HG03342 (cell line): Measurements from ENCODE around the gene HOXA11.

Source experiments
- ATAC-seq: cut with Tn5 transposase; IDR thresholded peaks from one replicate; pipeline ENCODE4 v1.9.1; 2021; ENCODE audit warnings: mild to moderate bottlenecking, moderate library complexity; ENCODE audit not compliant: unreplicated experiment

Gene HOXA11

DNA sequence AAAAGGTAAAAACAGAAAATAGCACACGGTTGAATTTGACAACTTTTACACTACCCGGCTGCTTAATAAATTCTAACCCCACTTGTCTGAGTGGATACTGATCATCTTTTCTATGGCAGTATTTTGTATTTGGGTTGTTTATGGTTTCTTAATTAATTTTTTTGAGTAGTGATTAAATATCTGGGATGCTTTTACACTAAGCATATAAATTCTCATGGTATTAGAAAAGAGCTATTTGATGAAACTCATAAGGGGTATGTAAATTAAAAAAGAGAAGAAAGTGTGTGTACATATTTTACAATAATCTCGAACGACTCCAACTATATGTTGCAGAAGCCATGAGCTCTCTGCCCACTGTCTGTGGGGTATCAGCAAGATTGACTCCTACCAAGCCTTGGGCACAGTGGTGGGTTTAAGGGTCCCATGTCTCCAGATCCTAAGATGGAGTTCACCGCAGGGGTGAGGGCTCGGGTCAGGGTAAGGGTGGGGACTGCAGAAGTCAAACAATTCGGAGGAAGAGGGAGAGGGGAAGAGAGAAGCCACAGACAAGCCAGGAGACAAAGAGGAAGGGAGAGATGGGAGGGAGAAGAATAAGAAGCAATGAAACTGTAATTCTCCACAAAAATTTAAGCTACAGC is 22.4 kb upstream of the HOXA11 start:
- no peak for ATAC-seq

DNA sequence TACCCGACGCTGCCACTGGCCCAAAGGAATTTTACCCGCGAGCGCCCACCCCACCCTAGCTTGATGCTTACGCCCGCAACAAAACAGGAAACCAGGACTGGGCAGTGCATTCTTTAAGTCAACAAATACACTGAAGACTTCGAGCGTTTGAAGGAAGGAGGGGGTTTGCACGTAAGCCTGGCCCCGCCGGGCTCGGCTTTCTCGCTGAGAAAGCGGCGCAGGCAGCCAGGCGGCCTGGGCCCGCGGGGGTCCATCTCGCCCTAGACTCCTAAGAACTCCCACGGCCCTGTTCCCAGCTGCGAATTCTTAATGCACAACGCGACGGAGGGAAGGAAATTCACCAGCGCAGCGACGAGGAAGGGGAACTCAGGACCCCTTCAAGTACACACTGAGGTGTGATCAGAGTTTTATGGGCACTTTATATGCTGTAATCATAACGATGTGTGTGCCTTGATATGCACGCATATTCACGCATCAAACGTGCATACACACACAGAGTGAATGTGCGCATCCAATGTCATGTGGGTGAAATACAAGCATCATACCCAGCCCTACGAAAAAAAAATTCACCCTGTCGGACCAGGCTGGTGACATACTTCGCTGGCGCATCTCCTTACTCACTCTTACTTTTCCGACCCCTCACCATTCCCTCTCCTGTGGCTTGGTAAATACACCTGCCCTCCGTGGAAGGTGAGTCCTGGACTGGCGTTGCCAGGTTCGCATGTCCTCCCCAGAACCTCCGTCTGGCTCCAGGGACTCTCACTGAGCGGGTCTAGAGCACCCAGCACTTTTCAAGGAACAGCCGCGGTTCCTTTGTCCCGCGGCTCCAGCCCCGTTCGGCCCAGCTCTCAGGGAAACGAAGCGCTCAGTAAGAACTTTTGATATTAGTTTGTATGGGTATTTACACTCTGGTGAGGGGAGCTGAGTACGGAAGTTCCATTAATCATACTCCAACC is 20.6 kb upstream of the HOXA11 start:
- no peak for ATAC-seq

DNA sequence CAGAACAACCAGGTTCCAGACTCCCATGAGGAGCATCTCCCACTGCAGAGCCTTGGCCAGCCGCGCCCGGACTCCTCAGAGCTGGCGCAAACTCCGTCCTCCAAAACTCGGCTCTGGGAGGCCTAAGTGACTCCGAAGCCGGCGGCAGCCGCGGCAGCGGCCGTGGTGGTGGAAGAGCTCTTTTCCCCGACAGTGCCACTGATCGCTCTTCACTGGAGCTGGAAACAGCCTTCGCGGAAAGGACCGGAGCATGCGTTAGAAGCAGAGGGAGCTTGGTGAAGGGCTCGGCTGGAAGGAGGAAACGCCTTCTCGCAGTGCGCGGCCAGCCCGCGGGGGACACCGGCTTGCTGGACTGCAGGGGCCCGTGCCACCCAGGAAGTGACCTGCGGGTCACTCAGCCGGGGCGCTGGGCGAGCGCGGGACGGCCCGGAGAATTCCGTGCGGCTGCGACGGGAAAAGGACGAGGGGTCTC is 19.9 kb upstream of the HOXA11 start:
- ATAC-seq, result no peak

DNA sequence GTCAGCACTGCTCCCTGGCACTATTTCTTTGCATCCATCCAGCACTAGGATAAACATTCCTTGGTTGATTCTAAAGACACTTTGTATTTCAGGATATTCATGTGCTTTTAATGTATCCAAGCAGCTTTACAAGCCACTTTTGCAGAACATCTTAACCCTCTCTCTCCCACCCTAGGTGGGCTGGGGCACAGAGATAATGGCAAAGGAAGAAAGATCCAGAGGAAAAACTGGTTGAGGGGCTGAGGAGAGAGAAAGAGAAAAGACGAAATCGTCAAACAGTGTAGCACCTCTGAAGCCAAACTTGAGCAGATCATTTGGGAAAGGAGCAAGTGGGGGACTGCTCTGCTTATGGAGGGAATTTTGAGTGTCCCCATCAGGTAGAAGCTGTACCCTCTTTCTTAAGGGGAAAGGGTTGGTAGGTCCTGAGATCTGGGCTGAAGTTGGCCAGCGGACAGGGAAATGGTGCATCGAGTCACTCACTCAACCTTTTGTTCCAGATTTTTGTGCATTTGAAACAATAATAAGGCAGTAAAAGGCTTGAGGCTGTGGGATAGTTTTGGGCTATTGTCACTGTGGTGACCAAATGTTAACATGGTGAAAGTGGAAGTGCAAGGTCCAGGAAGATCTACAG is 19.0 kb upstream of the HOXA11 start:
- ATAC-seq, result no peak

DNA sequence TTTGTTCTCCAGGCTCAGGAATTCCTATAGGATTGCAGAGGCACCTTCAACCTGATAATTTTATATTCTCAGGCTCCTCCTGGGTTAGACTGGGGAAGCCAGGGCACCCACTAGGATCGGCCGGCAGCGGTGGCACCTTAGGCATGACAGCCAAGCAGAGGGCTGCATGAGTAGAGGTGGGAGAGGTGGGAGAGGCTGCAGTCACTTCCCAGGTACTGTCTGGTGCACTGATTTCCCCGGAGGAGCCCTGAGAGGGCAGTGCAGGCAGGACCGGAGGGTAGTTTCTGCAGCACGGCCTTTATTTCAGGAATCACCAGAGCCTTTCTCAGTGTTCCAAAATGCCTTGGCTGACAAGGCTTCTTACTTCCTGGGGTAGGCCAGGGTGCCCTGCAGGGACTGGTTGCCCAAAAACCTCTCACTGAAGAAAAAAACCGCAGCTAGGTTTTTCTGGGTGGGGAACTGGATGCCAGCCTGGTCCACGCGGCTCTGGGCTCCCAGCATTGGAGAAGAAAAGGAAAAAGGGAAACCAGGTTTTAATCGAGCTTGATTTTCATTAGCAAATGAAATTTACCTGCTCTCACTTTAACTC is 18.4 kb upstream of the HOXA11 start:
- no peak for ATAC-seq

DNA sequence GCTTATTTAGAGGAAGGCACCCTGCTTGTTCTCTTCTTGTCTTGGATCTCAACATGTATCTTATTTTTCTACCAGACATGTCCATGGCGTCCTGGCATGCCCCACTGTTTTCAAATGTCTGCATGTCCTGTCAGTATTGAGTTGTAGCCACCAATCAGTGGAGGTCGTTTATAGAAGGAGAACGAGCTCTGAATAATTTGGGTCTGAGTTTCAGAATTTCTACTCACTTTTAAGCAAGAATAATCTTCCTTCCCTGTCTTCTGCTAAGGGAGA is 17.8 kb upstream of the HOXA11 start:
- no peak for ATAC-seq

DNA sequence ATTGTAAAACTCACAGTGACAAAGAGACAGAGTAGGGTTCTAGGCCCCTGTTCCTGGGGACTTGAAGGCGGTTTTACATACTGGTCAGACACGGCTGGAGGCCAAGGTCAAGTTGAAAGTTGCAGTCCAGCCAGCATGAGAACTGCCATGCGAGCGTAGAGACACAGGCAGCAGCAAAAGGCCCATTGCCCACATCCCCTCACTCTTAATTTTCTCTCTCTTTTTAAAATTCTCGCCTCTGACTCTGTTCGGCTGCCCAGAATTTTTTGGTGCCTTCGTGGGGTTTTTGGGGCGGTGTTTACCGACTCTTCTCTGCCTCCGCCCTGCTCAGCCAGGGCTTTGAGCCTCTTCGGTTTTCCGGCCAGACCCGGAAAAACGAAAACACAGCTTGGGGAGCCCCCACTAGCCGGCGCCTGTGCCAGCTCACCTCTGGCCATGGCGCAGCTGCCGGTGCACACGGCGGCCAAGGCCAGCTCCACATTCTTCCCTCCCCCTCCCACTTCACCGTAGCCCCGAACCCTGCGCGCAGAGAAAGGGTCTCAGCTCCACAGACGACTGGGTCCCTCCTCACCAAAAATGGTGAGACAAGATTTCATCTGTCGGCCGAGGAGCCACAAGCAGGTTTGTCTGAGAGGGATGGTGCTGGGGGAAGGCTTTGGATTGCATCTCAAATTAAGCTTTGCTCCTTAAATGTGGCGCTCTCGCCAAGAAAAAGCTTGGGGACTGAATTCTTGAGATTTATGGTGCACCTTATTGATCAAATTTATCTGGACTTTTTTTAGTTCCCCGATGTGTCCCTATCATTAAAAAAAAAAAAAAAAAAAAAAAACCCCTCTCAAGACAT is 17.2 kb upstream of the HOXA11 start:
- ATAC-seq, result no peak

DNA sequence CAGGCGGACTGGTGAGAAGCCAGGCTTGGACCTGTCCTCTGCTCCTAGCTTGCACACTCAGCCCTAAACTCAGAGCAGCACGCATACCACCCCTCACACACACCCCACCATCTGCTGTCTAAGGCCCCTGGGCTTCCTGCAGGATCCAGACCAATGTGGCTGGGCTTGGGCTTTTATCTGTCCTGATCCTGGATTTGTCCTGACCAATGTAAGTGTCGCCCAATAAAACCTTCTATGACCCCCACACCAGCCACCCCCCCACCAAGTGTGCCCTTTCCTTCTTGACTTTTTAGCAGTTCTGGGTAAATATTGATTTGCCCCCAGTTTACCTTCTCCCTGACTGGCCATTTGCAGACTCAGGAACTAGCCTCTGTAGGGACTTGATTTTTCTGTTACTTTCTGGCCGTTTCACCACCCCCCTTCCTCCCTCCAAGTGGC is 16.6 kb upstream of the HOXA11 start:
- no peak for ATAC-seq

DNA sequence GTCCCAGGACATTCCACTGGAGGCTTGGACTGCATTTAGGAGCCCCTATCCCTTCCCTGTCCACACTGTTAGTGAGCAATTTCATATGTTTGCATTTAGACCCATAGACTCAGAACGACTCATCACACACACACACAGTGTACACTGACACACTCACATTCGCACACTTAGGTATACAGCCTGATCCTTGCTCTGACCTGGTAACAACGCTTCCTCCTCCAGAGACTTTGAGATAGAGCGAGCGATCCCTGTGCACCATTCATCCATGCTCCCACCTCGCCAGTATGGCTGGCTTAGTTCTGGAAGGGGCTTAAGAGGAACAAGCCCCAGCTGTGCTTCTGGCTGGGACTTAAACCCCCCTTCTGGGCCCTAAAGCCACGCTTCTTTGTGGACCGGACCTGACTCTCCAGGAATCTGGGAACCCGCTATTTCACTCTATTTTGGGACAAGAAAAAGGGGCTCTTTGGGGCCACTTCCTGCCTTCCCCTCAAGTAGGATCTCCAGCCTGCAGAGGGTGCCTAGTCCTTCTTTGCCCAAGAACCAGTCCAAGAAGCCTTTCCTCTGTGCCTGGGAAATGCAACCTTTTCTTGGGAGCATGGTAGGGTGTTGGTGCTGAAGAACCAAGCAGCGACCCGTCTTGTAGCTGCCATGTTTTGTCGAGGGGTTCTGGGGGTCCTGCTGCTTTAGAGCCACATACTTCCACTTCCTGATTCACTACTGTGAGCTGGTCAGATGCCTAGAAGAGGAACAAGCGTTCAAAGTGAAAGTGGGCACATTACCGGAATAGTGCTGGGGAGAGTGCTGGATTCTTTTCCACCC is 15.9 kb upstream of the HOXA11 start:
- no peak for ATAC-seq

DNA sequence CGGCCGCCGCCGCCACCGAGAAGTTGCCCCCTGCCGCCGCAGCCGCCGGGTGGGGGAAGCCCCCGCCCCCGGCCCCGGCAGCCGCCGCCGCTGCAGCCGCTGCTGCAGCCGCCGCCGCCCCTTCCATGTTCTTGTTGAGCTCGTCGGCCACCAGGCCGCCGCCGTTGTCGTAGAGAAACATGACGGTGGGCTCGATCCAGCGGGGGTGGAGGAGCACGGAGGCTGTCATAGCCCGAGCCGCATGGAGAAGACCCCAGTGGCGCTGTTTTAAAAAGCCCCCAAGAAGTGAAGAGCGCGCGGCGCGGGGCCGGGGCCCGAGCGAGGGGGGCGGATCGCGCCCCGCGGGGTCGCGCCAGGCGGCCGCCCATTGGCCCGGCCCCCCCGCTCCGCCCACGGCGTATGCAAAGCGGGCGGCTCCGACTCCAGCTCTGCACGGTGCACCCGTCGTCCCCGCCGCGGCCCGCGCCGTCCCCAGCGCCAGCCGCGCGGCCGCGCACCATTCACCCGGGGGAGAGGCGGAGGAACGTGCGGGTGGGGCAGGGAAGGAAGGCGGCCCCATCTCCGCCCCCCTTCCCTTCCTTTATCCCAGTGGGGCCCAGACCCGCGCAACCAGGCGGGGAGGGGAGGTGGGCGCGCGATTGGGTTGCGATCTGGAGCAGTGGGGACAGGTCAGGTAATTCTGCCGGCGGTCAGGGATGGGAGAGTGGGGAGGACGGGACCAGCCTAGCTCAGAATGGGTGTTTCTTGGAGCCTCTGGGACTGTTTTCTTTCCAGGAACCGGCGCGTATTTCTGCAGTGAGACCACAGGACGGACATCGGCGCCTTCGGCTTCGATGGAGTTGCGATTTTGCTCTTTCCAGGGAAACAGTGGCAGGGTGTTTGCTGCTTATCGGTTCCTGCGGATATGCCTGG is 15.1 kb upstream of the HOXA11 start, which contains the start of gene HOXA13:
HOXA13 (minus strand) TSS at position 243 of the 912 bp plus-strand sequence; CDS start at position 229, 14 bp downstream.
- ATAC-seq, result no peak

DNA sequence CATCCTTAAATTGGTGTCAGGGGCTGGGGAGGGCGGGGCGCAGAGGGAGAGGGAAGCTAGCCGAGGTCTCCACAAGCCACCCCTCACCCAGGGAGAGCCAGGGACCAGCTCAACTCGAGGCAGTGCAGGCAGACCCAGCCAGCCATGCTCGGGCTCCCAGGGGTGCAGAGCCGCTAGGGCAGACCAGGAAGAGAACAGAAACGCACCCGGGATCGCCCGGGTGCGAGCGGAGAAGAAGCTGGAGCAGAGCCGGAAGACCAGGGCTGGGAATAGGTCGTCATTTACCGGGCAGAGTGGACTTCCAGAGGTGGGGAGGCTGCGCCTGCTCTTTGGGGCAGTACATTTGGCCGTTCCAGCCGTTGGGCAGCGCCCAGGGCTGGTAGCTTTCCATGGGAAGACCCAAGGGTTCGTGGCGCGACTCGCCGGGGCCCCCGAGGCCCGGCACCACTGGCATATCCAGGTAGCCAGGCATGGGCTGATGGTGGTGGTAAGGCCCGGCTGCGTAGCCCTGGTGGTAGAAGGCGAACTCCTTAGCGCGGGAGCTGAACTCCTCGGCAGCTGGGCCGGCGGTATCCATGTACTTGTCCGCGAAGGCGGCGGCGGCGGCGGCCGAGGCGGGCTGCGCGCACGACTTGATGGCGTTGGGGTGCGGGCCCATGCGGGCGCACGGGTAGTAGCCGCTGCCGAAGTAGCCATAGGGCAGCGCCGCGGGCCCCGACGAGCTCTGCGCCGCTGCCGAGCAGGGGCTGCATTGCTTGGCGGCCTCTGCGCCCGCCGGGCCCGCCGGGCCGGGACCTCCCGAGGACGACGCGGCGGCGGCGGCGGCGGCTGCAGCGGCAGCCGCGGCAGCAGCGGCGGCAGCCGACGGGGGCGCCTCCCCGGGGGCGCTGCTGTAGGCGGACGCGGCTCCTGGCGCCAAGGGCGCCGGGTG is 14.1 kb upstream of the HOXA11 start:
- no peak for ATAC-seq

DNA sequence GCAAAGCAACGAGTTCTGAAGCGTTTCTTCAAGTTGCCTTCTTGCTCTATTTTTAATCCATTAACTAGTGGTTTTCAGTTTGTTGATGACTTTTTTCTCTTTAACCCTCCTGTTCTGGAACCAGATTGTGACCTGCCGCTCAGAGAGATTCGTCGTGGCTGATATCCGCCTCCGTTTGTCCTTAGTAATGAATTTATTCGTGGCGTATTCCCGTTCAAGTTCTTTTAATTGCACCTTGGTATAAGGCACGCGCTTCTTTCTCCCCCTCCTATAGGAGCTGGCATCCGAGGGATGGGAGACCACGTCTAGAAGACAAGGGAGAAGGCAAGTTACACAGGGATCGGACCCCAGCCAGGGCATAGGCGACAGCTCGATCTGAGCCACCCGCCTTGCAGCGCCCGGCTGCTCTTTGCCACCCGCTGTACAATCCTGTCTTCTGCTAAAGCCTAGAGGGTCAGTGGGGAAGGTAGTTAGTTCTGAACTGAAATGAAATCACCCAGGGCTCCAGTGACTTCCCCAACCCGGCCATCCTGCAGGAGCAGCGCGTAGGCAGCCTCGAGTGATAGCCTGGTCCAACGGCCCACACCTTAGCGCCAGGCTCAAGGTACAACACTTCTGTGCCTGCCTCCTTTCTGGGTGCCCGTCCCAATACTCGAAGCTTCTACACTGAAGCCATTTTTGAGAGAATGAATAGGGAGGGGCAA is 13.3 kb upstream of the HOXA11 start:
- no peak for ATAC-seq

DNA sequence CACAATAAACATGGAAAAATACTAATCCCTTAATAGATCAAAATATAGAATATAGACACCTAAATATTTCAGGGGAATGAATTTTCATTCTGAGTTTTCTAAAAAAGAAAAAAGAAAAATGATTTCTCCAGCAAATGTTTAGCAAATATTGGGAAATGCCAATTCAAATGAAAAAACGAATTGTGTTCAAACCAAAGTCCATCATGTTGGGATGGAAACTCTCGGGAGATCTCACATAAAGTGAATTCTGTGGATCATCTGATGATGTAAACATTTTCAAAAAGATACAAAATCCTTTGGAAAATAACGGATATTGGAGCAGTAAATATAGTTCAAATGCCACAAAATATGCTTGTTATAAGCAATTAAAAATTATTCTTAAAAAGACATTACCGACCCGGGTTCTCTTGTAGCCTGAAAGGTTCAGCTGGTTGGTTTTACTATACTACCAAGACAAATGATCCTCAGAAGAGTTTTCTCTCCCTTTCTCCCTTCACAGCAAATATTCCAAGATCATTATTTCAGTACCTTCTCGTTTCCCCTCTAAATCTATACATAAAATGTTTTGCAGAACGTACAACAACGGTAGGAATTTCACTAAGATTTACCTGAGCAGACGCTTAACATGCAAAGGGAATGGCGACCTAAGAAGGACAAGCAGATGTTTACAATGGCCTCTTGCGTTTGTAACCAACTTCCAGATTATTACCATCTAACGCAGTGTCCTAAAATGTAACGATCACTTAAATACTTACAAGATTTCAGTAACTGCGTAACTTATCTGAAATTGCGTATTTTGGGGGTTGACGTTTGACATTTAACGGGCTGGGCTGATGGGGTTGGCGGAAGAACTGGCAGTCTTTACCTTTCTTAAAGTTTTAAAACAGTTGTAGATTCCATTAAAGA is 12.4 kb upstream of the HOXA11 start:
- ATAC-seq, result no peak

DNA sequence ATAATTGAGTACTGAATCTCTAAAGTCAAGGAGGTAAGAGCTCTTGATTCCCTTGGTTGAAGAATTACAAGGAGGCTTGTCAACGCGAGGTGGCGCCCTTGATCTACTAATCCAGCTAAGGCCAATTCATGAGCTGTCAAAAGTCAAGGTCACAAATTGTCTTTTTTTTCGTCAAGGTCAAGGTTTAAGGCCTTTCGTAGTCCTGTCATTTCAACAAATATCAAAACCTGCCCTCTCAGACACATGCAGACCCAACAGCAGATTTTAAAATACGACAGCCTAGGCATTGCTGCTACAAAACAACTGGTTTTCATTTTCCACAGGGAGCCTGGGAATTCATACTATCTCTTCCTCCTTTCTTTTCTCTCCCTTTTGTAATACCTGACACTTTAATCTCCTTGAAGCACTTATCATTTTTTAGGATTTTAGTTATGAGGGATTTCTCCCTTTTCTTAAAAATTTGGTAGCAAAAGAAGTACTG is 11.3 kb upstream of the HOXA11 start:
- no peak for ATAC-seq

DNA sequence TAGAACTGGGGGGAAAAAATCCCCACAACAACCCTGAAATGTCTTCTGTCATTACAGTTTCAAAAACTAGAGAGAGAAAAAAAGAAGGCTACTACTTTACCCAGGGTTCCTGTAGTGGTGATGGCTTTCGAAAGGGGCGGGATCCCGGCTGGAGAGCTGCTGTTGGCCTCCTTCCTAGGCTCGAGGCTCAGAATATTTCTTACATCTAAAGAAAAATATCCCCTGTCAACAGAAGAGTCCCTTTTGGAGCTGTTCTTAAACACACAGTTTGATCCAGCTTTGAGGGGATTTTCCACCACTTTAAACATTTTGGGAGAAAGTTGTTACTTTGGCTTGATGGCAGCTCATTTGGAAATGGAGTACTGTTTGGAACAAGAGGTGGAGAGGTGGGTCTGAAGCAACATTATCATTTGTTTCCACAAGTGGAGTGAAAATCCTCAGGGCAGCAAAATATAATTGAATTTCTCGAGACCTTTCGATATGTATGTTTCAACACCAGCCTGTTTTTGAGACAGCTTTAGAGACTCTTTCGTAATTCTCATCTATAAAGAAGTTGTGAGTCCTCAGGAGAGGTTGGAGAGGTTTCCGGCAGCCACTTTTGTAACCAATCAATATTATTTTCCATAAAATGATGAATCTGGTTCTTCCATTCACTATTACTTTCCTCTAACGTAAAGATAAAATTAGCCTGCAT is 9.8 kb upstream of the HOXA11 start:
- ATAC-seq, result no peak
